Trophoblast cell (in vitro differentiated cells and primary cell): Measurements from ENCODE around the gene ADARB2.

Source experiments
- DNase-seq, 2 donors: peaks; one replicate each; pipeline ENCODE4 v3.0.0-alpha.2; 2016
- H2AFZ ChIP-seq: 2 replicates; pipeline ENCODE4 v1.6.1; 2013; ENCODE audit warnings: low read length, moderate library complexity, mild to moderate bottlenecking; ENCODE audit not compliant: insufficient read depth, poor library complexity
- H2AK5ac ChIP-seq: 2 replicates; pipeline ENCODE4 v1.6.1; 2013; ENCODE audit warnings: mild to moderate bottlenecking, low read length
- H2BK120ac ChIP-seq: 2 replicates; pipeline ENCODE4 v1.6.1; 2013; ENCODE audit warnings: low read length, mild to moderate bottlenecking, moderate library complexity; ENCODE audit not compliant: insufficient read depth, poor library complexity
- H2BK12ac ChIP-seq: 2 replicates; pipeline ENCODE4 v1.6.1; 2013; ENCODE audit warnings: mild to moderate bottlenecking, low read length, moderate library complexity
- H2BK5ac ChIP-seq: 2 replicates; pipeline ENCODE4 v1.6.1; 2013; ENCODE audit warnings: low read length, low read depth, moderate library complexity, mild to moderate bottlenecking; ENCODE audit not compliant: poor library complexity
- H3K14ac ChIP-seq: 2 replicates; pipeline ENCODE4 v1.6.1; 2013; ENCODE audit warnings: mild to moderate bottlenecking, low read length
- H3K18ac ChIP-seq: 2 replicates; pipeline ENCODE4 v1.6.1; 2013; ENCODE audit warnings: mild to moderate bottlenecking, low read length
- H3K23ac ChIP-seq: 2 replicates; pipeline ENCODE4 v1.6.1; 2013; ENCODE audit warnings: low read length
- H3K27ac ChIP-seq: 2 replicates; pipeline ENCODE4 v1.5.1; 2013; ENCODE audit warnings: low read depth, mild to moderate bottlenecking, inconsistent platforms, low read length, moderate library complexity
- H3K27me3 ChIP-seq: 2 replicates; pipeline ENCODE4 v1.6.1; 2013; ENCODE audit warnings: inconsistent platforms, mild to moderate bottlenecking, low read length, moderate library complexity; ENCODE audit not compliant: insufficient read depth
- H3K36me3 ChIP-seq, 2 experiments: 1 replicate in 1 of 2; 2 replicates in 1 of 2; pipeline ENCODE4 v1.6.1; 2013; ENCODE audit warnings: low read length in 2 of 2, mild to moderate bottlenecking in 2 of 2, moderate library complexity in 1 of 2; ENCODE audit not compliant: insufficient read depth in 2 of 2, control insufficient read depth in 1 of 2
- H3K4ac ChIP-seq: 2 replicates; pipeline ENCODE4 v1.6.1; 2013; ENCODE audit warnings: low read depth, mild to moderate bottlenecking, low read length, moderate library complexity
- H3K4me1 ChIP-seq, 2 experiments: 1 replicate in 1 of 2; 2 replicates in 1 of 2; pipeline ENCODE4 v1.6.1; 2013; ENCODE audit warnings: low read length in 2 of 2, mild to moderate bottlenecking in 2 of 2, moderate library complexity in 1 of 2; ENCODE audit not compliant: insufficient read depth in 2 of 2, control insufficient read depth in 1 of 2
- H3K4me2 ChIP-seq: 2 replicates; pipeline ENCODE4 v1.6.1; 2013; ENCODE audit warnings: inconsistent platforms, mild to moderate bottlenecking, low read length, moderate library complexity
- H3K4me3 ChIP-seq: 2 replicates; pipeline ENCODE4 v1.5.1; 2013; ENCODE audit warnings: mild to moderate bottlenecking, low read depth, low read length, inconsistent platforms
- H3K79me1 ChIP-seq: one replicate; pipeline ENCODE4 v1.6.1; 2013; ENCODE audit warnings: low read length
- H3K79me2 ChIP-seq: 2 replicates; pipeline ENCODE4 v1.6.1; 2013; ENCODE audit warnings: low read length, mild to moderate bottlenecking; ENCODE audit not compliant: control insufficient read depth, insufficient read depth, poor library complexity
- H3K9ac ChIP-seq: 2 replicates; pipeline ENCODE4 v1.6.1; 2013; ENCODE audit warnings: mild to moderate bottlenecking, low read length
- H3K9me3 ChIP-seq: 2 replicates; pipeline ENCODE4 v1.6.1; 2013; ENCODE audit warnings: low read depth, mild to moderate bottlenecking, control low read depth, inconsistent platforms, low read length; ENCODE audit not compliant: insufficient read depth
- H4K12ac ChIP-seq: 2 replicates; pipeline ENCODE4 v1.6.1; 2013; ENCODE audit warnings: low read depth, mild to moderate bottlenecking, low read length, moderate library complexity
- H4K8ac ChIP-seq: 2 replicates; pipeline ENCODE4 v1.6.1; 2013; ENCODE audit warnings: low read depth, mild to moderate bottlenecking, low read length, moderate library complexity
- H4K91ac ChIP-seq: one replicate; pipeline ENCODE4 v1.6.1; 2013; ENCODE audit warnings: low read depth, mild to moderate bottlenecking, low read length, moderate library complexity
- WGBS: extraction: QIAGEN DNeasy Blood & Tissue Kit; methylation state at CpG from one replicate; pipeline ENCODE4 v1.1.7; 2013; ENCODE audit warnings: missing lambda C conversion rate; ENCODE audit not compliant: insufficient read length, insufficient coverage; ENCODE audit errors: extremely low coverage; 5-methylcytosine and 5-hydroxymethylcytosine counted together

ADARB2 gene

DNA sequence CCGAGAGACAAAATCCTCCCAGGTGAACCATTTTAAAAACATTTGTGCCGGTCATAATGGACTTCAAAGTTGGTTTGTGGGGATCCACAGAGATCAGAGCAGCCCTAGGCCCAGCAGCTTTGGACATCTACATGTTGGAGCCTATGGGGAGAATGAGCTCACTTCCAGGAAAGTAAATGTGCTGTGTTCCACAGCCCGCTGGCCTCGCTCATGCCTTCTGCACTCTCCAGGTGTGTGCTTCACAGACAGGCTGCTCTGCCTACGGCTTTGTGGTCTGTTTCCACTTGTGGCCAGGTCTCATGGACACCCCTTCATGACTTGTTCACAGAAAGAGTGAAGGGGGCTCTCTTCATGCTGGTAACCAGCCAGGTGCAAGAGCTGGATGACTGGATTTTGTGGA, 141.6 kb downstream of the ADARB2 start:
- Histone ChIP-seq H3K36me3 (no peaks in the 10 kb centered on the region), H2BK5ac (no peak overlapping the region), H2AK5ac (no peak overlapping the region), H2BK12ac (no peak overlapping the region), H3K4me3 (no peak overlapping the region), H3K18ac (no peak overlapping the region), H3K9me3 (peaks cover 2% of the 10 kb centered on the region), H3K79me1 (no peaks in the 10 kb centered on the region), H3K4me1 (no peaks in the 10 kb centered on the region), H2BK120ac (no peak overlapping the region), H4K8ac (no peak overlapping the region), H3K4me2 (no peak overlapping the region), H3K9ac (no peak overlapping the region), H3K27me3 (no peaks in the 10 kb centered on the region), H2AFZ (no peak overlapping the region), H4K91ac (no peak overlapping the region), H3K4ac (no peak overlapping the region), H3K27ac (no peak overlapping the region), H3K79me2 (no peaks in the 10 kb centered on the region), H3K23ac (no peak overlapping the region), H3K14ac (no peak overlapping the region), H4K12ac (no peak overlapping the region)
- WGBS: no CpG with 5 or more reads among the region's 5 CpGs
- no peak for DNase-seq

DNA sequence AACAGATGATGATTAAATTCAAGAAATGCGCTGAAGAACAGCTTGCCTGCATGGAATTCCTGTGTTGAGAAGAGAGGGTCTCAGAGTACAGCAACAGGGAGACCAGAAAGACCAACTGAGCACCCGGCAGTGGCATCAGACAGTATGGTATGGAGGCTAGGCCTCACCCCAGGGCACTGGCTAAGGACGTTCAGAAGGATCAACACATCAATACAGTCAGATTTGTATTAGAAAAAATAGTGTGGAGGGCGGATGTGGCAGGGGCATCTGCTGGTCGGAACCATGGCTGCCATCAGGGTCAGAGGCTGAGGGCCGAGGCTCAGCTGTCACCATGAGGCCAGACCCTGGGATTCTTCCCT, 142.1 kb downstream of the ADARB2 start:
- Histone ChIP-seq H3K14ac (no peak overlapping the region), H4K8ac (no peak overlapping the region), H2BK12ac (no peak overlapping the region), H4K91ac (no peak overlapping the region), H2BK120ac (no peak overlapping the region), H2AFZ (no peak overlapping the region), H3K79me2 (no peaks in the 10 kb centered on the region), H3K4me2 (no peak overlapping the region), H2AK5ac (no peak overlapping the region), H3K27ac (no peak overlapping the region), H3K79me1 (no peaks in the 10 kb centered on the region), H3K4ac (no peak overlapping the region), H3K23ac (no peak overlapping the region), H2BK5ac (no peak overlapping the region), H3K9me3 (peaks cover 2% of the 10 kb centered on the region), H3K9ac (no peak overlapping the region), H4K12ac (no peak overlapping the region), H3K4me1 (no peaks in the 10 kb centered on the region), H3K27me3 (no peaks in the 10 kb centered on the region), H3K18ac (no peak overlapping the region), H3K4me3 (no peak overlapping the region), H3K36me3 (no peaks in the 10 kb centered on the region)
- no CpG with 5 or more reads among the region's 6 CpGs for WGBS
- DNase-seq: no peak

DNA sequence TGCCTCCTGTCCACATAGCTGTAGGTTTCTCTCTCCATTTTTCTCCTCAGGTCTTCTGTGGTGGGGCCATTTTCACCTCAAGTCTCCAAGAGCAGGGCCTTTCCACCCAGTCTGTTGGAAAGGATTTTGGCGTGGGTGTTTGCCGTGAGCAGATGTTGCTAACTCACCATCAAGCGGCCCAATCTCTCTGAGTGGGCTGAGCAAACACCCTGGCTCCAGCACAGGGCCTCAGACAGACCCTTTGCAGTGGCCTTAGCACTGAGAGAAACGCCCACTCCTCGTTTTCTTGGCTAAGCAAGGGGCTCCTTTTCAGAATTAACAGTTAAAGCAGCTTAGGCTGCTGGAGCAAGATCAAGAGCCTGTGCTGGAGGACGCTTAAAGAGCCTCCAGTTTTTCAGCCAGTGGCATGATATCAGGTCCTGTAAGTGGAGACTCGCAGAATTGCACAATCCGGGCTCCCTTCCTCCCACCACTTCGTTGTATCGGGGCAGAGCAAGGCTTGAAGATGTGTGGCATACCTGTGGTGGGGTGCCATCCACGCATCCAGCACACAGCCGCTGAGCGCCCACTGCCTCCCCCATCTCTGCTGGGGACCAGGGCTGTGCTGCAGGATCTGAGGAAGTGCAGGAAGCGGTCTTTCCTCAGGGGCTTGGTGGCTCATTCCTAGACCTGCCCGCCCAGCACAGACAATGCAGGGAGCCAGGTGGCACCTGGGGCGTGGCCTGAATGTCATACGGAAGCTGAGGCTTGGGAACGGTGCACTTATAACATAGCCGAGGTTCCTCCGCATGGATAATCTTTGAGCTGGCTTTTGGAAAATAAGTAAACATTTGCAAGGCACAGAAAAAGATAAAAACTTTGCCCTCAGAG, 142.7 kb downstream of the ADARB2 start:
- Histone ChIP-seq H2AFZ (no peak overlapping the region), H3K79me2 (no peaks in the 10 kb centered on the region), H2BK5ac (no peak overlapping the region), H2BK120ac (no peak overlapping the region), H2BK12ac (no peak overlapping the region), H3K4ac (no peak overlapping the region), H4K91ac (no peak overlapping the region), H3K9me3 (peaks cover 4% of the 10 kb centered on the region), H3K9ac (no peak overlapping the region), H3K23ac (no peak overlapping the region), H3K18ac (no peak overlapping the region), H3K4me3 (no peak overlapping the region), H3K4me2 (no peak overlapping the region), H3K27me3 (no peaks in the 10 kb centered on the region), H2AK5ac (no peak overlapping the region), H3K4me1 (no peaks in the 10 kb centered on the region), H4K12ac (no peak overlapping the region), H3K27ac (no peak overlapping the region), H3K14ac (no peak overlapping the region), H4K8ac (no peak overlapping the region), H3K36me3 (no peaks in the 10 kb centered on the region), H3K79me1 (no peaks in the 10 kb centered on the region)
- WGBS: no CpG with 5 or more reads among the region's 20 CpGs
- DNase-seq: no peak

DNA sequence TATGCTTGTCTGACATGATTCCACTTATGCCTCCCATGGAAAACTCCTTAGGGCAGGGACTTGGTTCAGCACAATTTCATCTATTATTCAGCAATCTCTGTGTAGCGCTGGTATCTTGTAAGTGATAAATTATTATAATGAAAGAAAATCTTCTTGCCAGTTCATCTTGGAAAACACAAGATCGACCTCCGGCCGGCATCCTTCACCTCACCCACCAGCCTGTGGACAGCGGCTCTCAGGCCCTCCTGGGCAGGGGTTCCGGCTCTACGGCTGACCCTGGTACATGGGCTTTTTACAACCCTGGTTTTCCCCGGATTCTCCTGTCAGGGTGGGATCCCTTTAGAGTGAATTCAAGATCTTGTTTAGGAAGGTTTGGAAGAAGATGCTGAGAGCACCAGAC, 145.6 kb downstream of the ADARB2 start:
- H3K4ac ChIP-seq: no peak overlapping the region
- H2BK12ac ChIP-seq: no peak overlapping the region
- no peak overlapping the region for H3K27ac ChIP-seq
- no peak overlapping the region for H3K9ac ChIP-seq
- no peak overlapping the region for H3K23ac ChIP-seq
- H2BK5ac ChIP-seq: no peak overlapping the region
- H3K14ac ChIP-seq: no peak overlapping the region
- no peaks in the 10 kb centered on the region for H3K4me1 ChIP-seq
- H2AK5ac ChIP-seq: no peak overlapping the region
- H3K4me3 ChIP-seq: no peak overlapping the region
- DNase-seq: no peak
- no peak overlapping the region for H2AFZ ChIP-seq
- H4K91ac ChIP-seq: no peak overlapping the region
- no peaks in the 10 kb centered on the region for H3K79me1 ChIP-seq
- H2BK120ac ChIP-seq: no peak overlapping the region
- H3K9me3 ChIP-seq: peaks cover 4% of the 10 kb centered on the region
- no peaks in the 10 kb centered on the region for H3K27me3 ChIP-seq
- H3K4me2 ChIP-seq: no peak overlapping the region
- no peaks in the 10 kb centered on the region for H3K79me2 ChIP-seq
- WGBS: no CpG with 5 or more reads among the region's 8 CpGs
- no peaks in the 10 kb centered on the region for H3K36me3 ChIP-seq
- no peak overlapping the region for H3K18ac ChIP-seq
- H4K12ac ChIP-seq: no peak overlapping the region
- no peak overlapping the region for H4K8ac ChIP-seq
